Endothelial cell of umbilical vein (primary cell): ENCODE data around the gene MALRD1. TPM values are rescaled to one million over a fixed set of nuclear protein-coding genes. Genes with fewer than 3 reads are reported as not detected.

ENCODE experiments used
- BruUV-seq: library from RNA; stranded (reverse); fragments of 400-500 nt; replicated peaks from 2 replicates; lab custom pipeline; 2021; lab: Mats Ljungman, UMichigan
- CTCF ChIA-PET: fragments of 300-600, 350-600 bp; sonication (Branson Sonifier 250); formaldehyde crosslinking; loops from one replicate; lab custom pipeline; 2021; ENCODE audit warnings: antibody characterized with exemption, inconsistent platforms; lab: Charles Lee
- POLR2A ChIA-PET: fragments of 300-600, 350-600 bp; sonication (Branson Sonifier 250); formaldehyde crosslinking; loops from one replicate; lab custom pipeline; 2021; ENCODE audit warnings: antibody characterized with exemption, inconsistent platforms; lab: Charles Lee
- DNase-seq: peaks from one replicate; pipeline ENCODE4 v3.0.0-alpha.2; 2011; ENCODE audit warnings: low read depth, low spot score
- FAIRE-seq: peaks from 2 replicates; lab custom pipeline; 2011; peaks lifted over from hg19 to GRCh38; lab: Jason Lieb, UNC
- H2AFZ ChIP-seq: 2 replicates; pipeline ENCODE4 v1.6.0; 2012; ENCODE audit warnings: low read depth, low read length, control low read depth, inconsistent platforms
- H3K27ac ChIP-seq: 2 replicates; pipeline ENCODE4 v1.5.1; 2011; ENCODE audit warnings: low read depth, mild to moderate bottlenecking, control low read depth, low read length, moderate library complexity; ENCODE audit not compliant: insufficient read depth
- H3K27me3 ChIP-seq, 2 experiments: 2 replicates each; pipeline versions ENCODE4 v1.6.0 to v1.6.1; 2011; ENCODE audit warnings: low read length in 2 of 2, mixed read lengths in 1 of 2; ENCODE audit not compliant: control insufficient read depth in 2 of 2, insufficient read depth in 2 of 2
- H3K36me3 ChIP-seq, 2 experiments: 2 replicates in 1 of 2; 3 replicates in 1 of 2; pipeline ENCODE4 v1.5.1; 2011; ENCODE audit warnings: low read length in 2 of 2, mild to moderate bottlenecking in 1 of 2, moderate library complexity in 1 of 2; ENCODE audit not compliant: control insufficient read depth in 2 of 2, insufficient read depth in 2 of 2; ENCODE audit errors: extremely low read depth in 1 of 2
- H3K4me1 ChIP-seq: 3 replicates; pipeline ENCODE4 v1.5.1; 2011; ENCODE audit warnings: mild to moderate bottlenecking, low read length; ENCODE audit not compliant: control insufficient read depth, insufficient read depth; ENCODE audit errors: extremely low read depth
- H3K4me2 ChIP-seq: 2 replicates; pipeline ENCODE4 v1.6.1; 2011; ENCODE audit warnings: low read length, control low read depth, mixed read lengths; ENCODE audit not compliant: insufficient read depth
- H3K4me3 ChIP-seq, 3 experiments: fragments of 200-600 bp in 1 of 3; sonication (generic), shearing (Covaris generic) in 1 of 3; replicated peaks in 1 of 3; 2 replicates each; pipeline ENCODE4 v1.5.1; 2011 to 2016; ENCODE audit warnings: control low read depth in 3 of 3, low read length in 3 of 3, mild to moderate bottlenecking in 2 of 3, inconsistent platforms in 1 of 3, low read depth in 1 of 3, moderate library complexity in 1 of 3; ENCODE audit not compliant: insufficient read depth in 1 of 3
- H3K79me2 ChIP-seq: 2 replicates; pipeline ENCODE4 v1.6.0; 2012; ENCODE audit warnings: low read length, inconsistent platforms; ENCODE audit not compliant: control insufficient read depth, insufficient read depth
- H3K9ac ChIP-seq: replicated peaks from 2 replicates; pipeline ENCODE3; 2011; ENCODE audit warnings: low read length, control low read depth; ENCODE audit not compliant: insufficient read depth; ENCODE audit errors: extremely low read depth
- H3K9me1 ChIP-seq: replicated peaks from 3 replicates; pipeline ENCODE4 v1.6.0; 2011; ENCODE audit warnings: mild to moderate bottlenecking, low read length; ENCODE audit not compliant: control insufficient read depth, insufficient read depth; ENCODE audit errors: extremely low read depth
- H3K9me3 ChIP-seq: replicated peaks from 2 replicates; pipeline ENCODE4 v1.5.1; 2012; ENCODE audit warnings: low read length, inconsistent platforms; ENCODE audit not compliant: control insufficient read depth, insufficient read depth
- H4K20me1 ChIP-seq: replicated peaks from 2 replicates; pipeline ENCODE3; 2011; ENCODE audit warnings: mild to moderate bottlenecking, low read length; ENCODE audit not compliant: control insufficient read depth, insufficient read depth; ENCODE audit errors: extremely low read depth
- EZH2 ChIP-seq: IDR thresholded peaks from 2 replicates; pipeline ENCODE4 v1.6.1; 2012; ENCODE audit warnings: borderline replicate concordance, low read depth, mild to moderate bottlenecking, moderate library complexity, low read length, inconsistent platforms; ENCODE audit not compliant: severe bottlenecking
- FOS ChIP-seq: IDR thresholded peaks from 2 replicates; pipeline ENCODE4 v1.6.1; 2011; ENCODE audit warnings: mild to moderate bottlenecking, low read length, moderate library complexity, borderline replicate concordance; ENCODE audit not compliant: insufficient read depth
- GATA2 ChIP-seq: IDR thresholded peaks from 2 replicates; pipeline ENCODE4 v1.7.0; 2011; ENCODE audit warnings: low read depth, mild to moderate bottlenecking, moderate library complexity, mixed read lengths, low read length; ENCODE audit not compliant: insufficient read length, insufficient read depth
- JUN ChIP-seq: IDR thresholded peaks from 2 replicates; pipeline ENCODE4 v1.6.1; 2011; ENCODE audit warnings: borderline replicate concordance, low read depth; ENCODE audit not compliant: insufficient read length, insufficient read depth
- MYC ChIP-seq: IDR thresholded peaks from one replicate; pipeline ENCODE4 v1.6.1; 2011; ENCODE audit warnings: mild to moderate bottlenecking, low read depth, low read length
- POLR2A ChIP-seq: IDR thresholded peaks from 2 replicates; pipeline ENCODE4 v1.6.1; 2012; ENCODE audit warnings: low read depth, mild to moderate bottlenecking, control low read depth, low read length
- POLR2AphosphoS5 ChIP-seq: IDR thresholded peaks from 2 replicates; pipeline ENCODE4 v1.6.1; 2012; ENCODE audit warnings: low read depth, mild to moderate bottlenecking, control low read depth, low read length, moderate library complexity; ENCODE audit not compliant: insufficient read depth
- dilution Hi-C: fragments of 300-500 bp; cut with MboI; formaldehyde crosslinking; loops from one replicate; pipeline ENCODE4 v1.15.0; 2019; ENCODE audit warnings: low sequenced_read_pairs; ENCODE audit not compliant: extremely low pct_ligation_motif_present
- intact Hi-C: fragments of 100-400 bp; cut with micrococcal nuclease; formaldehyde crosslinking; loops from one replicate; pipeline ENCODE4 v1.10.0; 2022
- polyA plus RNA-seq, 4 experiments: library from polyadenylated mRNA; depleted of rRNA in 3 of 4; stranded (reverse) in 3 of 4; unstranded in 1 of 4; fragments of >200 nt; gene quantifications; 2 replicates each; pipeline versions ENCODE4 v1.2.1 to v1.2.3, GENCODE V29; 2011 to 2012; ENCODE audit warnings: missing spikeins in 1 of 4
- total RNA-seq: library from RNA; stranded (reverse); gene quantifications from 2 replicates; pipeline ENCODE4 v1.2.3, GENCODE V29; 2021
- TF ChIP-seq, protein P1 (sequence below): IDR thresholded peaks from 2 replicates; pipeline ENCODE4 v1.6.1; 2011; ENCODE audit not compliant: insufficient read depth, insufficient read length
- TF ChIP-seq, protein P2 (sequence below), 2 donors: IDR thresholded peaks; 1 replicate in 1 of 2; 2 replicates in 1 of 2; pipeline ENCODE4 v1.5.1; 2011; ENCODE audit warnings: low read length in 2 of 2, mild to moderate bottlenecking in 2 of 2, moderate library complexity in 2 of 2, control low read depth in 1 of 2, inconsistent platforms in 1 of 2, low read depth in 1 of 2; ENCODE audit not compliant: insufficient read depth in 1 of 2; ENCODE audit errors: extremely low read depth in 1 of 2

The MALRD1 gene
- total and polyA plus RNA-seq, 2 donors (not counting 3 experiments of a cell fraction or from before 2014, with no cell fraction given), result not detected

DNA sequence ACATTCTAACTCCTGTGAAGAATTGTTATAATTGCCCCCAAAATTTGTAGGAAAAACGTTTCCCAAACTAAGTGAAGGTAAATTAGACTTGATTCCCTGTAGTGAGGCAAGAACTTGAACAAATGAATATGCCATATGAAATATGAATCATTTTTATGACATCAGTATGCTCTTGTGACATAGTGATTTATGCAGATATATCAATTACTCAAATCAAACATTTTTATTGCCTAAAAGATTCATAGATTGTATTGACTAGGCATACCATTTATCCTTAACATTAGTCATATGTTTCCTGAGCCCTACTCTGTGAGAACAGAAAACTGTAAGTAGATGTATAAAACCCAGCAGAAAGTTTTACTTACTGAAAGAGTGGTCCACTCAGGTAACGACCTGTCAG is 245.6 kb downstream of the MALRD1 start:
- CTCF ChIA-PET, result no interaction called here
- no TSS peak for BruUV-seq
- H3K4me3 ChIP-seq, result no peak overlapping the region
- dilution Hi-C loops (no loop called here), intact Hi-C loops (no loop called here)
- no peak for TF ChIP-seq JUN
- TF ChIP-seq EZH2, result no peak
- TF ChIP-seq POLR2A, result no peak
- TF ChIP-seq, protein P1, sequence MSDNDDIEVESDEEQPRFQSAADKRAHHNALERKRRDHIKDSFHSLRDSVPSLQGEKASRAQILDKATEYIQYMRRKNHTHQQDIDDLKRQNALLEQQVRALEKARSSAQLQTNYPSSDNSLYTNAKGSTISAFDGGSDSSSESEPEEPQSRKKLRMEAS, result no peak
- no peak for TF ChIP-seq MYC
- TF ChIP-seq POLR2AphosphoS5, result no peak
- no peak for TF ChIP-seq FOS
- TF ChIP-seq GATA2, result no peak
- TF ChIP-seq, protein P2, sequence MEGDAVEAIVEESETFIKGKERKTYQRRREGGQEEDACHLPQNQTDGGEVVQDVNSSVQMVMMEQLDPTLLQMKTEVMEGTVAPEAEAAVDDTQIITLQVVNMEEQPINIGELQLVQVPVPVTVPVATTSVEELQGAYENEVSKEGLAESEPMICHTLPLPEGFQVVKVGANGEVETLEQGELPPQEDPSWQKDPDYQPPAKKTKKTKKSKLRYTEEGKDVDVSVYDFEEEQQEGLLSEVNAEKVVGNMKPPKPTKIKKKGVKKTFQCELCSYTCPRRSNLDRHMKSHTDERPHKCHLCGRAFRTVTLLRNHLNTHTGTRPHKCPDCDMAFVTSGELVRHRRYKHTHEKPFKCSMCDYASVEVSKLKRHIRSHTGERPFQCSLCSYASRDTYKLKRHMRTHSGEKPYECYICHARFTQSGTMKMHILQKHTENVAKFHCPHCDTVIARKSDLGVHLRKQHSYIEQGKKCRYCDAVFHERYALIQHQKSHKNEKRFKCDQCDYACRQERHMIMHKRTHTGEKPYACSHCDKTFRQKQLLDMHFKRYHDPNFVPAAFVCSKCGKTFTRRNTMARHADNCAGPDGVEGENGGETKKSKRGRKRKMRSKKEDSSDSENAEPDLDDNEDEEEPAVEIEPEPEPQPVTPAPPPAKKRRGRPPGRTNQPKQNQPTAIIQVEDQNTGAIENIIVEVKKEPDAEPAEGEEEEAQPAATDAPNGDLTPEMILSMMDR (IDR thresholded peaks at IDR 0.05; ENCODE audit: extremely low read depth in 1 of 2, insufficient read depth in 1 of 2, low read depth in 1 of 2, low read length in 2 of 2), result no peak
- H3K9ac ChIP-seq, result no peak overlapping the region
- no peak overlapping the region for H3K27ac ChIP-seq
- DNase-seq (no peak), FAIRE-seq (no peak)
- H3K4me2 ChIP-seq, result no peak overlapping the region
- H3K27me3 ChIP-seq, result no peaks in the 10 kb centered on the region
- H3K36me3 ChIP-seq, result no peaks in the 10 kb centered on the region
- H3K9me3 ChIP-seq, result no peaks in the 10 kb centered on the region
- H3K79me2 ChIP-seq, result no peaks in the 10 kb centered on the region
- no peaks in the 10 kb centered on the region for H4K20me1 ChIP-seq
- no peaks in the 10 kb centered on the region for H3K4me1 ChIP-seq
- no peaks in the 10 kb centered on the region for H3K9me1 ChIP-seq
- POLR2A ChIA-PET, result no interaction called here
- no peak overlapping the region for H2AFZ ChIP-seq
